Gastroesophageal sphincter (tissue), 3 donors: ENCODE results near the gene RTKN2.

ENCODE experiments used
- EP300 ChIP-seq: sonication (generic); formaldehyde crosslinking; IDR thresholded peaks from one replicate; pipeline ENCODE4 v1.6.1; 2017; ENCODE audit warnings: antibody characterized with exemption, mild to moderate bottlenecking
- POLR2A ChIP-seq, 2 donors: fragments of 450-650 bp; IDR thresholded peaks; one replicate each; pipeline ENCODE4 v1.6.1; 2017; ENCODE audit warnings: antibody characterized with exemption in 2 of 2, mild to moderate bottlenecking in 2 of 2, moderate library complexity in 1 of 2
- POLR2AphosphoS5 ChIP-seq: sonication (generic); formaldehyde crosslinking; IDR thresholded peaks from one replicate; pipeline ENCODE4 v1.6.1; 2017; ENCODE audit warnings: antibody characterized with exemption
- TF ChIP-seq, protein P1 (sequence below), 4 experiments: fragments of 200-600 bp in 2 of 4; fragments of 450-650 bp in 2 of 4; sonication (generic) in 1 of 4; IDR thresholded peaks; one replicate each; pipeline ENCODE4 v1.5.1; 2017 to 2019; ENCODE audit warnings: antibody characterized with exemption in 4 of 4, mild to moderate bottlenecking in 2 of 4, moderate library complexity in 2 of 4

DNA sequence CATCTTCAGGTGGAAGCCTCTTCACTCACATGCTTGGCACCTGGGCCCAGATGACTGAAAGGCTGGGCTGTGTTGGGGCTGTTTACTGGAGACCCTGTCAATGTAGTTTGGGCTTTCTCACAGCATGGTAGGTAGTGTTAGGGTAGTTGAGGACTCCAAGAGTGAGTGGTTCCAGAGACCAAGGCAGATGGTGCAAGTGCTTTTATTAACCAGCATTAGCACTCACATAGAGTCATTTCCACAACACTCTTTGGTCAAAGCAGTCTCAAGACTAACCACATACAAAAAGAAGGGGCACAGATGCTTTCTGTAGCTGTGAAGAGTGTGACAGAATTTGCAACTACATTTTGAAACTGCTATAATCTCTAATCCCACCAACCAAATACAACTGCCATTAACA is 135.0 kb downstream of the RTKN2 start:
- TF ChIP-seq, protein P1, sequence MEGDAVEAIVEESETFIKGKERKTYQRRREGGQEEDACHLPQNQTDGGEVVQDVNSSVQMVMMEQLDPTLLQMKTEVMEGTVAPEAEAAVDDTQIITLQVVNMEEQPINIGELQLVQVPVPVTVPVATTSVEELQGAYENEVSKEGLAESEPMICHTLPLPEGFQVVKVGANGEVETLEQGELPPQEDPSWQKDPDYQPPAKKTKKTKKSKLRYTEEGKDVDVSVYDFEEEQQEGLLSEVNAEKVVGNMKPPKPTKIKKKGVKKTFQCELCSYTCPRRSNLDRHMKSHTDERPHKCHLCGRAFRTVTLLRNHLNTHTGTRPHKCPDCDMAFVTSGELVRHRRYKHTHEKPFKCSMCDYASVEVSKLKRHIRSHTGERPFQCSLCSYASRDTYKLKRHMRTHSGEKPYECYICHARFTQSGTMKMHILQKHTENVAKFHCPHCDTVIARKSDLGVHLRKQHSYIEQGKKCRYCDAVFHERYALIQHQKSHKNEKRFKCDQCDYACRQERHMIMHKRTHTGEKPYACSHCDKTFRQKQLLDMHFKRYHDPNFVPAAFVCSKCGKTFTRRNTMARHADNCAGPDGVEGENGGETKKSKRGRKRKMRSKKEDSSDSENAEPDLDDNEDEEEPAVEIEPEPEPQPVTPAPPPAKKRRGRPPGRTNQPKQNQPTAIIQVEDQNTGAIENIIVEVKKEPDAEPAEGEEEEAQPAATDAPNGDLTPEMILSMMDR (IDR thresholded peaks at IDR 0.05) = no peak
- TF ChIP-seq EP300 (no peak), POLR2A (IDR thresholded peaks at IDR 0.05) (no peak), POLR2AphosphoS5 (no peak)
